Measurements from ENCODE around the gene ADGRG1. TPM values are rescaled to one million over a fixed set of nuclear protein-coding genes. Genes with fewer than 3 reads are reported as not detected.

Gene ADGRG1
- polyA plus RNA-seq, 1 of the 3 experiments (the other 2 are of a cell fraction), result 7.4 TPM

DNA sequence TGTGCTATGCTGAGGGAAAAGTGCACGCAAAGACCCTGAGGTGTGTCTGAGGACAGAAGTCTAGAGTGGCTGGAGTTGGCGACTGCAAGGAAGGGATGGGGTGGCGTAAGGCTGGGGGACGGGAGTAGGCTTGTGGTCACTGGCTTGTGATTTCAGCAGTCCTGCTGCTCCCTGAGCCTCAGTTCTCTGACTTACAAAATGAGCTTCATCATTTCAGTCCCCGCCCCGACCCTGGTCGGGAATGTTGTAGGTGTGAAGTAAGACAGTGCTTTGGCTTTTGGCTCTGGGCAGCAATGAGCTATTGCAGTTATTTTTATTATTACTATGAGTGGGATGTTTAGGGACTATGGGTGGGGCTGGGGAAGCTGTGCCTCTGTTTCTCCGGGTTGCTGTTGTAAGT lies 8.6 kb downstream of the ADGRG1 start:
- TF ChIP-seq ELF1 (IDR thresholded peaks at IDR 0.05), result no peak
- TF ChIP-seq RAD21 (IDR thresholded peaks at IDR 0.05; ENCODE audit: low read length), result no peak
- Histone ChIP-seq H3F3A (replicated peaks; ENCODE audit: insufficient read depth) (no peaks in the 10 kb centered on the region), H3K4me3 (ENCODE audit: low read depth in 2 of 2, low read length in 1 of 2) (no peak overlapping the region), H3K79me2 (ENCODE audit: insufficient read depth) (no peaks in the 10 kb centered on the region), H3K36me3 (replicated peaks in 1 of 2; ENCODE audit: control insufficient read depth in 1 of 2, insufficient read depth in 2 of 2, low read length in 1 of 2) (no peaks in the 10 kb centered on the region), H3K9ac (no peak overlapping the region), H3K27ac (ENCODE audit: low read depth in 2 of 2, low read length in 1 of 2) (no peak overlapping the region), H4K20me1 (ENCODE audit: insufficient read depth) (no peaks in the 10 kb centered on the region), H3K9me3 (no peaks in the 10 kb centered on the region), H3K27me3 (ENCODE audit: insufficient read depth) (no peaks in the 10 kb centered on the region), H3K9me2 (no peaks in the 10 kb centered on the region), H2AFZ (ENCODE audit: low read depth) (no peak overlapping the region), H3K4me2 (no peak overlapping the region), H3K4me1 (ENCODE audit: control insufficient read depth in 1 of 2, insufficient read depth in 2 of 2, low read depth in 1 of 2, low read length in 1 of 2) (peaks cover 15 to 16% of the 10 kb centered on the region in 2 experiments; a peak in 3 of 4 replicates)
- WGBS (ENCODE audit: low lambda C conversion rate), result 85% methylated on average over 8 of the region's 8 CpGs
- POLR2A ChIA-PET, result no interaction called here
- DNase-seq, result no peak
- CTCF ChIA-PET, result interaction anchor here (1.0 to 8.5 kb wide), 6 partner anchors 9 to 60 kb away, joined by 3 to 101 read pairs (median 6); partner anchors contain the start of gene ADGRG1

GRCh38 chr16:57637424-57637823 lies 9.0 kb downstream of the ADGRG1 start:
- H3K4me2 ChIP-seq, result no peak overlapping the region
- H4K20me1 ChIP-seq (ENCODE audit: insufficient read depth), result no peaks in the 10 kb centered on the region
- H3F3A ChIP-seq (replicated peaks; ENCODE audit: insufficient read depth), result no peaks in the 10 kb centered on the region
- ChIA-PET POLR2A (no interaction called here), CTCF (interaction anchor here (1.0 to 8.5 kb wide), 7 partner anchors 9 to 61 kb away, joined by 3 to 101 read pairs (median 5); partner anchors contain the start of gene ADGRG1)
- peaks cover 12 to 13% of the 10 kb centered on the region in 2 experiments; a peak in 3 of 4 replicates for H3K4me1 ChIP-seq (ENCODE audit: control insufficient read depth in 1 of 2, insufficient read depth in 2 of 2, low read depth in 1 of 2, low read length in 1 of 2)
- H3K27ac ChIP-seq (ENCODE audit: low read depth in 2 of 2, low read length in 1 of 2), result no peak overlapping the region
- no peaks in the 10 kb centered on the region for H3K27me3 ChIP-seq (ENCODE audit: insufficient read depth)
- H2AFZ ChIP-seq (ENCODE audit: low read depth), result no peak overlapping the region
- WGBS (ENCODE audit: low lambda C conversion rate), result 87% methylated on average over 7 of the region's 8 CpGs
- H3K79me2 ChIP-seq (ENCODE audit: insufficient read depth), result no peaks in the 10 kb centered on the region
- H3K4me3 ChIP-seq (ENCODE audit: low read depth in 2 of 2, low read length in 1 of 2), result no peak overlapping the region
- no peak for DNase-seq
- H3K36me3 ChIP-seq (replicated peaks in 1 of 2; ENCODE audit: control insufficient read depth in 1 of 2, insufficient read depth in 2 of 2, low read length in 1 of 2), result no peaks in the 10 kb centered on the region
- H3K9me3 ChIP-seq, result no peaks in the 10 kb centered on the region
- no peak overlapping the region for H3K9ac ChIP-seq
- no peak for TF ChIP-seq MEF2A (IDR thresholded peaks at IDR 0.05; ENCODE audit: borderline replicate concordance, low read depth)
- TF ChIP-seq YY1 (IDR thresholded peaks at IDR 0.05; ENCODE audit: low read depth), result no peak
- no peak for TF ChIP-seq ELF1 (IDR thresholded peaks at IDR 0.05)
- no peak for TF ChIP-seq RCOR1 (IDR thresholded peaks at IDR 0.05; ENCODE audit: low read length)
- TF ChIP-seq, protein P1, sequence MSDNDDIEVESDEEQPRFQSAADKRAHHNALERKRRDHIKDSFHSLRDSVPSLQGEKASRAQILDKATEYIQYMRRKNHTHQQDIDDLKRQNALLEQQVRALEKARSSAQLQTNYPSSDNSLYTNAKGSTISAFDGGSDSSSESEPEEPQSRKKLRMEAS (IDR thresholded peaks at IDR 0.05; ENCODE audit: low read depth), result no peak
- TF ChIP-seq GATA2 (CRISPR knock-in tag; IDR thresholded peaks at IDR 0.05), result no peak
- H3K9me2 ChIP-seq, result no peaks in the 10 kb centered on the region

- no peak for DNase-seq
- ChIA-PET POLR2A (interaction anchor here (1.0 kb wide), 1 partner anchor 12 kb away, joined by 3 read pairs; no protein-coding TSS in a partner anchor), CTCF (interaction anchor here (1.0 to 8.5 kb wide), 9 partner anchors 10 to 61 kb away, joined by 3 to 101 read pairs (median 5); partner anchors contain the start of gene ADGRG1)
- no peak overlapping the region for H2AFZ ChIP-seq (ENCODE audit: low read depth)
- 81% methylated on average over 6 of the region's 6 CpGs for WGBS (ENCODE audit: low lambda C conversion rate)
- H3K4me3 ChIP-seq (ENCODE audit: low read depth in 2 of 2, low read length in 1 of 2), result no peak overlapping the region
- H3K4me2 ChIP-seq, result no peak overlapping the region
- no peaks in the 10 kb centered on the region for H3F3A ChIP-seq (replicated peaks; ENCODE audit: insufficient read depth)
- H3K4me1 ChIP-seq (ENCODE audit: control insufficient read depth in 1 of 2, insufficient read depth in 2 of 2, low read depth in 1 of 2, low read length in 1 of 2), result peaks cover 6 to 9% of the 10 kb centered on the region in 2 experiments; a peak in 3 of 4 replicates
- H3K79me2 ChIP-seq (ENCODE audit: insufficient read depth), result no peaks in the 10 kb centered on the region
- no peaks in the 10 kb centered on the region for H3K36me3 ChIP-seq (replicated peaks in 1 of 2; ENCODE audit: control insufficient read depth in 1 of 2, insufficient read depth in 2 of 2, low read length in 1 of 2)
- no peaks in the 10 kb centered on the region for H4K20me1 ChIP-seq (ENCODE audit: insufficient read depth)
- no peaks in the 10 kb centered on the region for H3K9me3 ChIP-seq
- no peak overlapping the region for H3K9ac ChIP-seq
- H3K27me3 ChIP-seq (ENCODE audit: insufficient read depth), result no peaks in the 10 kb centered on the region
- no peaks in the 10 kb centered on the region for H3K9me2 ChIP-seq
- H3K27ac ChIP-seq (ENCODE audit: low read depth in 2 of 2, low read length in 1 of 2), result no peak overlapping the region
- TF ChIP-seq, protein P2, sequence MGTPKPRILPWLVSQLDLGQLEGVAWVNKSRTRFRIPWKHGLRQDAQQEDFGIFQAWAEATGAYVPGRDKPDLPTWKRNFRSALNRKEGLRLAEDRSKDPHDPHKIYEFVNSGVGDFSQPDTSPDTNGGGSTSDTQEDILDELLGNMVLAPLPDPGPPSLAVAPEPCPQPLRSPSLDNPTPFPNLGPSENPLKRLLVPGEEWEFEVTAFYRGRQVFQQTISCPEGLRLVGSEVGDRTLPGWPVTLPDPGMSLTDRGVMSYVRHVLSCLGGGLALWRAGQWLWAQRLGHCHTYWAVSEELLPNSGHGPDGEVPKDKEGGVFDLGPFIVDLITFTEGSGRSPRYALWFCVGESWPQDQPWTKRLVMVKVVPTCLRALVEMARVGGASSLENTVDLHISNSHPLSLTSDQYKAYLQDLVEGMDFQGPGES (IDR thresholded peaks at IDR 0.05; ENCODE audit: low read depth, low read length), result no peak
- TF ChIP-seq MXI1 (IDR thresholded peaks at IDR 0.05; ENCODE audit: low read depth, low read length) (no peak), GABPA (IDR thresholded peaks at IDR 0.05; ENCODE audit: low read depth) (no peak), TAF1 (IDR thresholded peaks at IDR 0.05; ENCODE audit: borderline replicate concordance, low read depth, low read length) (no peak), FOSL2 (IDR thresholded peaks at IDR 0.05; ENCODE audit: borderline replicate concordance, low read depth) (no peak), TEAD4 (IDR thresholded peaks at IDR 0.05; ENCODE audit: borderline replicate concordance, insufficient read depth) (no peak), RXRA (IDR thresholded peaks at IDR 0.05; ENCODE audit: borderline replicate concordance, low read depth) (no peak), ELF1 (IDR thresholded peaks at IDR 0.05) (no peak), RAD21 (IDR thresholded peaks at IDR 0.05; ENCODE audit: low read length) (no peak), FOXM1 (IDR thresholded peaks at IDR 0.05; ENCODE audit: low read depth) (no peak), RCOR1 (IDR thresholded peaks at IDR 0.05; ENCODE audit: low read length) (no peak), FOXJ3 (CRISPR knock-in tag; IDR thresholded peaks at IDR 0.05) (no peak), YY1 (IDR thresholded peaks at IDR 0.05; ENCODE audit: low read depth) (no peak)
- TF ChIP-seq, protein P3, sequence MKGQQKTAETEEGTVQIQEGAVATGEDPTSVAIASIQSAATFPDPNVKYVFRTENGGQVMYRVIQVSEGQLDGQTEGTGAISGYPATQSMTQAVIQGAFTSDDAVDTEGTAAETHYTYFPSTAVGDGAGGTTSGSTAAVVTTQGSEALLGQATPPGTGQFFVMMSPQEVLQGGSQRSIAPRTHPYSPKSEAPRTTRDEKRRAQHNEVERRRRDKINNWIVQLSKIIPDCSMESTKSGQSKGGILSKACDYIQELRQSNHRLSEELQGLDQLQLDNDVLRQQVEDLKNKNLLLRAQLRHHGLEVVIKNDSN (IDR thresholded peaks at IDR 0.05; ENCODE audit: borderline replicate concordance, low read depth), result no peak
- TF ChIP-seq, protein P4, sequence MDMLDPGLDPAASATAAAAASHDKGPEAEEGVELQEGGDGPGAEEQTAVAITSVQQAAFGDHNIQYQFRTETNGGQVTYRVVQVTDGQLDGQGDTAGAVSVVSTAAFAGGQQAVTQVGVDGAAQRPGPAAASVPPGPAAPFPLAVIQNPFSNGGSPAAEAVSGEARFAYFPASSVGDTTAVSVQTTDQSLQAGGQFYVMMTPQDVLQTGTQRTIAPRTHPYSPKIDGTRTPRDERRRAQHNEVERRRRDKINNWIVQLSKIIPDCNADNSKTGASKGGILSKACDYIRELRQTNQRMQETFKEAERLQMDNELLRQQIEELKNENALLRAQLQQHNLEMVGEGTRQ (IDR thresholded peaks at IDR 0.05; ENCODE audit: borderline replicate concordance, low read depth, low read length), result no peak
- TF ChIP-seq, protein P1 (IDR thresholded peaks at IDR 0.05; ENCODE audit: low read depth), result no peak
Measured at GRCh38 chr16:57637965-57638364, 9.5 kb downstream of the ADGRG1 start.
